H9 (cell line): Measurements from ENCODE around the gene FLNA. TPM values are rescaled to one million over a fixed set of nuclear protein-coding genes. Genes with fewer than 3 reads are reported as not detected.

Experiments
- DNase-seq: peaks from one replicate; pipeline ENCODE4 v3.0.0-alpha.2; 2017
- H2AFZ ChIP-seq: one replicate; pipeline ENCODE4 v1.6.1; 2013; ENCODE audit warnings: mild to moderate bottlenecking, low read length, control low read depth, moderate library complexity
- H2AK5ac ChIP-seq: 2 replicates; pipeline ENCODE4 v1.6.1; 2013; ENCODE audit warnings: low read length, control low read depth, mixed read lengths; ENCODE audit not compliant: insufficient read length
- H2BK120ac ChIP-seq: one replicate; pipeline ENCODE4 v1.6.1; 2013; ENCODE audit warnings: low read depth, mild to moderate bottlenecking, low read length, control low read depth, inconsistent platforms; ENCODE audit not compliant: poor library complexity, severe bottlenecking
- H2BK12ac ChIP-seq: 2 replicates; pipeline ENCODE4 v1.6.1; 2013; ENCODE audit warnings: low read length, control low read depth, mixed read lengths, low read depth; ENCODE audit not compliant: insufficient read length
- H2BK15ac ChIP-seq: 2 replicates; pipeline ENCODE4 v1.6.1; 2013; ENCODE audit warnings: low read depth, low read length, control low read depth
- H2BK20ac ChIP-seq: one replicate; pipeline ENCODE4 v1.6.1; 2013; ENCODE audit warnings: low read depth, mild to moderate bottlenecking, low read length, control low read depth, inconsistent platforms; ENCODE audit not compliant: poor library complexity, severe bottlenecking
- H2BK5ac ChIP-seq: 2 replicates; pipeline ENCODE4 v1.6.1; 2013; ENCODE audit warnings: low read length, control low read depth, mixed read lengths; ENCODE audit not compliant: insufficient read length
- H3K14ac ChIP-seq: 2 replicates; pipeline ENCODE4 v1.6.1; 2013; ENCODE audit warnings: low read length, control low read depth; ENCODE audit not compliant: insufficient read depth
- H3K18ac ChIP-seq: 2 replicates; pipeline ENCODE4 v1.6.1; 2013; ENCODE audit warnings: low read depth, mild to moderate bottlenecking, mixed read lengths, low read length, control low read depth; ENCODE audit not compliant: insufficient read length
- H3K23ac ChIP-seq: 2 replicates; pipeline ENCODE4 v1.6.1; 2013; ENCODE audit warnings: low read length, control low read depth, mixed read lengths, low read depth; ENCODE audit not compliant: insufficient read length
- H3K23me2 ChIP-seq: 2 replicates; pipeline ENCODE4 v1.6.1; 2013; ENCODE audit warnings: low read depth, mild to moderate bottlenecking, mixed read lengths, low read length, control low read depth; ENCODE audit not compliant: insufficient read length, poor library complexity, severe bottlenecking
- H3K27ac ChIP-seq: 2 replicates; pipeline ENCODE4 v1.5.1; 2013; ENCODE audit warnings: low read length, control low read depth, mixed read lengths, low read depth; ENCODE audit not compliant: insufficient read length
- H3K27me3 ChIP-seq: 2 replicates; pipeline ENCODE4 v1.6.1; 2013; ENCODE audit warnings: low read length, control low read depth, inconsistent platforms; ENCODE audit not compliant: insufficient read depth
- H3K4ac ChIP-seq: 2 replicates; pipeline ENCODE4 v1.6.1; 2013; ENCODE audit warnings: low read depth, mild to moderate bottlenecking, control low read depth, inconsistent platforms, low read length, moderate library complexity
- H3K4me1 ChIP-seq: 2 replicates; pipeline ENCODE4 v1.6.1; 2013; ENCODE audit warnings: low read length, control low read depth, inconsistent platforms; ENCODE audit not compliant: insufficient read depth
- H3K4me2 ChIP-seq: 2 replicates; pipeline ENCODE4 v1.6.1; 2013; ENCODE audit warnings: low read length, control low read depth, mixed read lengths; ENCODE audit not compliant: insufficient read length, insufficient read depth
- H3K56ac ChIP-seq: 2 replicates; pipeline ENCODE4 v1.6.1; 2013; ENCODE audit warnings: low read depth, mild to moderate bottlenecking, mixed read lengths, low read length, control low read depth; ENCODE audit not compliant: insufficient read length
- H3K79me1 ChIP-seq: 2 replicates; pipeline ENCODE4 v1.6.1; 2013; ENCODE audit warnings: low read depth, mild to moderate bottlenecking, moderate library complexity, low read length, control low read depth, inconsistent platforms; ENCODE audit not compliant: insufficient read depth, poor library complexity, severe bottlenecking
- H3K79me2 ChIP-seq: 2 replicates; pipeline ENCODE4 v1.6.1; 2013; ENCODE audit warnings: low read length, control low read depth, inconsistent platforms; ENCODE audit not compliant: insufficient read depth
- H3K9ac ChIP-seq: 2 replicates; pipeline ENCODE4 v1.6.1; 2013; ENCODE audit warnings: low read length, control low read depth, mixed read lengths; ENCODE audit not compliant: insufficient read length; ENCODE audit errors: extremely low read depth
- H3K9me3 ChIP-seq: one replicate; pipeline ENCODE4 v1.6.1; 2013; ENCODE audit warnings: low read depth, low read length, inconsistent platforms; ENCODE audit not compliant: control insufficient read depth
- H3T11ph ChIP-seq: one replicate; pipeline ENCODE4 v1.6.1; 2013; ENCODE audit warnings: mild to moderate bottlenecking, low read length, control low read depth, inconsistent platforms
- H4K20me1 ChIP-seq: one replicate; pipeline ENCODE4 v1.6.1; 2013; ENCODE audit not compliant: control insufficient read depth, insufficient read length, insufficient read depth
- H4K5ac ChIP-seq: 2 replicates; pipeline ENCODE4 v1.6.1; 2013; ENCODE audit warnings: low read depth, mild to moderate bottlenecking, mixed read lengths, low read length, control low read depth; ENCODE audit not compliant: insufficient read length
- H4K8ac ChIP-seq: replicated peaks from 2 replicates; pipeline ENCODE4 v1.6.1; 2013; ENCODE audit warnings: low read length, control low read depth, mixed read lengths, low read depth; ENCODE audit not compliant: insufficient read length
- H4K91ac ChIP-seq: 2 replicates; pipeline ENCODE4 v1.6.1; 2013; ENCODE audit warnings: low read depth, mild to moderate bottlenecking, moderate library complexity, mixed read lengths, low read length, control low read depth; ENCODE audit not compliant: insufficient read length
- H3K27ac Mint-ChIP-seq, 3 experiments: 2 replicates in 2 of 3; 3 replicates in 1 of 3; pipeline ENCODE4 v1.8.0; 2020 to 2021; ENCODE audit warnings: mixed read lengths in 3 of 3, mild to moderate bottlenecking in 1 of 3, moderate library complexity in 1 of 3
- H3K27me3 Mint-ChIP-seq: 2 replicates; pipeline ENCODE4 v1.8.0; 2021; ENCODE audit warnings: low read depth, mild to moderate bottlenecking, moderate library complexity, mixed read lengths
- H3K36me3 Mint-ChIP-seq, 3 experiments: 2 replicates in 2 of 3; 3 replicates in 1 of 3; pipeline ENCODE4 v1.8.0; 2020 to 2021; ENCODE audit warnings: low read depth in 3 of 3, mixed read lengths in 3 of 3; ENCODE audit not compliant: insufficient read depth in 1 of 3
- H3K4me1 Mint-ChIP-seq, 2 experiments: 2 replicates each; pipeline ENCODE4 v1.8.0; 2020; ENCODE audit warnings: mixed read lengths in 2 of 2
- H3K4me3 Mint-ChIP-seq, 2 experiments: 2 replicates in 1 of 2; 3 replicates in 1 of 2; pipeline ENCODE4 v1.8.0; 2020 to 2021; ENCODE audit warnings: mild to moderate bottlenecking in 2 of 2, mixed read lengths in 2 of 2, moderate library complexity in 1 of 2
- H3K9me3 Mint-ChIP-seq, 2 experiments: 2 replicates in 1 of 2; 3 replicates in 1 of 2; pipeline ENCODE4 v1.8.0; 2020; ENCODE audit warnings: mild to moderate bottlenecking in 2 of 2, mixed read lengths in 2 of 2, moderate library complexity in 1 of 2
- CTCF ChIP-seq: fragments of 200-600 bp; sonication (generic); conservative IDR thresholded peaks from 3 replicates; pipeline ENCODE4 v1.8.0; 2021; ENCODE audit warnings: antibody characterized with exemption, mild to moderate bottlenecking
- WGBS: extraction: QIAGEN DNeasy Blood & Tissue Kit; methylation state at CpG from one replicate; pipeline ENCODE4 v1.1.7; 2013; ENCODE audit warnings: missing lambda C conversion rate, low lambda C conversion rate, mixed read lengths; ENCODE audit not compliant: insufficient read length; ENCODE audit errors: extremely low coverage; 5-methylcytosine and 5-hydroxymethylcytosine counted together
- total RNA-seq: library from RNA; stranded (reverse); gene quantifications from 2 replicates; pipeline ENCODE4 v1.2.1, GENCODE V29; 2021

Gene FLNA
- total RNA-seq, 1 experiment from 2014 or later: 957 TPM

GRCh38 chrX:154317391-154317995 is 56.9 kb downstream of the FLNA start:
- Histone ChIP-seq H2BK12ac (no peak overlapping the region), H3K23ac (no peak overlapping the region), H3K14ac (no peak overlapping the region), H4K91ac (no peak overlapping the region), H2AK5ac (no peak overlapping the region), H3K4ac (no peak overlapping the region), H3K79me1 (no peaks in the 10 kb centered on the region), H3K4me1 (no peaks in the 10 kb centered on the region), H4K5ac (no peak overlapping the region), H3K79me2 (no peaks in the 10 kb centered on the region), H3K56ac (no peak overlapping the region), H3T11ph (no peak overlapping the region), H3K18ac (no peak overlapping the region), H3K27me3 (no peaks in the 10 kb centered on the region), H3K9ac (no peak overlapping the region), H2BK15ac (no peak overlapping the region), H2BK5ac (no peak overlapping the region), H4K20me1 (no peaks in the 10 kb centered on the region), H2BK20ac (no peak overlapping the region), H3K27ac (no peak overlapping the region), H3K9me3 (peaks cover 33% of the 10 kb centered on the region), H4K8ac (no peak overlapping the region), H2BK120ac (no peak overlapping the region), H3K23me2 (no peaks in the 10 kb centered on the region), H2AFZ (no peak overlapping the region), H3K4me2 (no peak overlapping the region)
- Mint-ChIP-seq H3K27ac (no peak overlapping the region), H3K4me1 (peaks cover 0 to 9% of the 10 kb centered on the region in 2 experiments; a peak in 2 of 4 replicates), H3K4me3 (no peak overlapping the region; a peak in 1 of 5 replicates), H3K9me3 (peaks cover 79 to 81% of the 10 kb centered on the region in 2 experiments), H3K36me3 (peaks cover 0 to 2% (median 0%) of the 10 kb centered on the region in 3 experiments; a peak in 1 of 7 replicates), H3K27me3 (peaks cover 16% of the 10 kb centered on the region)
- peak; percentile 56 for DNase-seq
- no CpG with 5 or more reads among the region's 7 CpGs for WGBS
- peak; percentile 57 for TF ChIP-seq CTCF
